ENCODE results near the gene CAPZA3.

CAPZA3 gene

GRCh38 chr12:18723752-18724151, 14.2 kb upstream of the CAPZA3 start:
- TF ChIP-seq CTCF (conservative IDR thresholded peaks at IDR 0.05; ENCODE audit: low read depth, low read length), result no peak
- Histone ChIP-seq H3K9ac (no peak overlapping the region), H3K27ac (no peak overlapping the region)

GRCh38 chr12:18731156-18731555, 6.8 kb upstream of the CAPZA3 start:
- Histone ChIP-seq H3K4me2 (no peak overlapping the region), H3K4me1 (ENCODE audit: low read depth, poor library complexity, severe bottlenecking) (no peaks in the 10 kb centered on the region), H3K4me3 (IDR thresholded peaks at IDR 0.05; ENCODE audit: insufficient read depth, low read depth, low read length) (no peak overlapping the region), H3K36me3 (ENCODE audit: insufficient read depth) (no peaks in the 10 kb centered on the region), H3K27me3 (ENCODE audit: insufficient read depth, low read depth) (no peaks in the 10 kb centered on the region), H3K9ac (no peak overlapping the region), H4K20me1 (ENCODE audit: insufficient read depth) (no peaks in the 10 kb centered on the region), H3K27ac (no peak overlapping the region), H3K79me2 (ENCODE audit: insufficient read depth, low read depth) (no peaks in the 10 kb centered on the region), H2AFZ (ENCODE audit: low read depth) (no peak overlapping the region)
- TF ChIP-seq CTCF (conservative IDR thresholded peaks at IDR 0.05; ENCODE audit: low read depth, low read length), result no peak

More at GRCh38 chr12:18723752-18724151, 14.2 kb upstream of the CAPZA3 start:
- Histone ChIP-seq H3K27me3 (ENCODE audit: insufficient read depth, low read depth) (no peaks in the 10 kb centered on the region), H2AFZ (ENCODE audit: low read depth) (no peak overlapping the region), H4K20me1 (ENCODE audit: insufficient read depth) (no peaks in the 10 kb centered on the region), H3K4me2 (no peak overlapping the region), H3K4me1 (ENCODE audit: low read depth, poor library complexity, severe bottlenecking) (no peaks in the 10 kb centered on the region), H3K36me3 (ENCODE audit: insufficient read depth) (no peaks in the 10 kb centered on the region), H3K4me3 (IDR thresholded peaks at IDR 0.05; ENCODE audit: insufficient read depth, low read depth, low read length) (no peak overlapping the region), H3K79me2 (ENCODE audit: insufficient read depth, low read depth) (no peaks in the 10 kb centered on the region)

- TF ChIP-seq CTCF (conservative IDR thresholded peaks at IDR 0.05; ENCODE audit: low read depth, low read length), result no peak
- Histone ChIP-seq H3K4me3 (IDR thresholded peaks at IDR 0.05; ENCODE audit: insufficient read depth, low read depth, low read length) (no peak overlapping the region), H3K36me3 (ENCODE audit: insufficient read depth) (no peaks in the 10 kb centered on the region), H4K20me1 (ENCODE audit: insufficient read depth) (no peaks in the 10 kb centered on the region), H3K27ac (no peak overlapping the region), H3K4me1 (ENCODE audit: low read depth, poor library complexity, severe bottlenecking) (no peaks in the 10 kb centered on the region), H3K9ac (no peak overlapping the region), H3K4me2 (no peak overlapping the region), H3K79me2 (ENCODE audit: insufficient read depth, low read depth) (no peaks in the 10 kb centered on the region), H2AFZ (ENCODE audit: low read depth) (no peak overlapping the region), H3K27me3 (ENCODE audit: insufficient read depth, low read depth) (no peaks in the 10 kb centered on the region)
Observed at GRCh38 chr12:18747895-18748294, 10.0 kb downstream of the CAPZA3 start.

GRCh38 chr12:18749386-18749957, 11.6 kb downstream of the CAPZA3 start:
- H3K79me2 ChIP-seq (ENCODE audit: insufficient read depth, low read depth), result no peaks in the 10 kb centered on the region
- no peaks in the 10 kb centered on the region for H3K4me1 ChIP-seq (ENCODE audit: low read depth, poor library complexity, severe bottlenecking)
- H4K20me1 ChIP-seq (ENCODE audit: insufficient read depth), result no peaks in the 10 kb centered on the region
- H3K36me3 ChIP-seq (ENCODE audit: insufficient read depth), result no peaks in the 10 kb centered on the region
- no peak for TF ChIP-seq CTCF (conservative IDR thresholded peaks at IDR 0.05; ENCODE audit: low read depth, low read length)
- no peak overlapping the region for H3K9ac ChIP-seq
- H3K27me3 ChIP-seq (ENCODE audit: insufficient read depth, low read depth), result no peaks in the 10 kb centered on the region
- H3K27ac ChIP-seq, result no peak overlapping the region
- H2AFZ ChIP-seq (ENCODE audit: low read depth), result no peak overlapping the region
- no peak overlapping the region for H3K4me2 ChIP-seq
- no peak overlapping the region for H3K4me3 ChIP-seq (IDR thresholded peaks at IDR 0.05; ENCODE audit: insufficient read depth, low read depth, low read length)

Measured in KMS-11 (cell line).